LoVo (cell line): ENCODE measurements around the gene TBC1D3I.
"Not testable (repeated sequence)": the region's sequence is repeated elsewhere in the genome, so short reads cannot be mapped to it uniquely, and the experiment has no call there.

Source experiments
- DNase-seq: peaks from one replicate; pipeline ENCODE4 v3.0.0-alpha.2; 2016; ENCODE audit warnings: low spot score

Gene TBC1D3I

GRCh38 chr17:36206486-36206821 lies 57.9 kb downstream of the TBC1D3I start:
- not testable (repeated sequence) for DNase-seq

GRCh38 chr17:36205637-36206485 lies 58.5 kb downstream of the TBC1D3I start:
- DNase-seq: no peak

- DNase-seq: no peak
Measured at GRCh38 chr17:36204724-36205500, 59.5 kb downstream of the TBC1D3I start.
